Astrocyte (in vitro differentiated cells and primary cell): ENCODE data around the gene HSD17B3.

Source experiments
- EZH2 ChIP-seq: IDR thresholded peaks from 2 replicates; pipeline ENCODE4 v1.6.1; 2012; ENCODE audit warnings: mild to moderate bottlenecking, low read length, inconsistent platforms; ENCODE audit not compliant: insufficient read depth
- TF ChIP-seq, protein P1 (sequence below): IDR thresholded peaks from 2 replicates; pipeline ENCODE4 v1.5.1; 2011; ENCODE audit warnings: low read depth, mild to moderate bottlenecking, inconsistent platforms, low read length, moderate library complexity; ENCODE audit not compliant: insufficient read depth

- TF ChIP-seq, protein P1, sequence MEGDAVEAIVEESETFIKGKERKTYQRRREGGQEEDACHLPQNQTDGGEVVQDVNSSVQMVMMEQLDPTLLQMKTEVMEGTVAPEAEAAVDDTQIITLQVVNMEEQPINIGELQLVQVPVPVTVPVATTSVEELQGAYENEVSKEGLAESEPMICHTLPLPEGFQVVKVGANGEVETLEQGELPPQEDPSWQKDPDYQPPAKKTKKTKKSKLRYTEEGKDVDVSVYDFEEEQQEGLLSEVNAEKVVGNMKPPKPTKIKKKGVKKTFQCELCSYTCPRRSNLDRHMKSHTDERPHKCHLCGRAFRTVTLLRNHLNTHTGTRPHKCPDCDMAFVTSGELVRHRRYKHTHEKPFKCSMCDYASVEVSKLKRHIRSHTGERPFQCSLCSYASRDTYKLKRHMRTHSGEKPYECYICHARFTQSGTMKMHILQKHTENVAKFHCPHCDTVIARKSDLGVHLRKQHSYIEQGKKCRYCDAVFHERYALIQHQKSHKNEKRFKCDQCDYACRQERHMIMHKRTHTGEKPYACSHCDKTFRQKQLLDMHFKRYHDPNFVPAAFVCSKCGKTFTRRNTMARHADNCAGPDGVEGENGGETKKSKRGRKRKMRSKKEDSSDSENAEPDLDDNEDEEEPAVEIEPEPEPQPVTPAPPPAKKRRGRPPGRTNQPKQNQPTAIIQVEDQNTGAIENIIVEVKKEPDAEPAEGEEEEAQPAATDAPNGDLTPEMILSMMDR, result no peak
- TF ChIP-seq EZH2, result peak; percentile 42
These were observed 115.4 kb downstream of the HSD17B3 start for GRCh38 chr9:96186591-96187011.
